GM12878 (cell line): ENCODE measurements around the gene MRGPRX4. TPM values are rescaled to one million over a fixed set of nuclear protein-coding genes. Genes with fewer than 3 reads are reported as not detected.

Experiments used
- ATAC-seq: fragments of 200-7000 bp; cut with Tn5 transposase; 3 replicates; pipeline ENCODE4 v1.9.1; 2020; ENCODE audit warnings: mild to moderate bottlenecking, moderate library complexity
- BruUV-seq: library from RNA; stranded (reverse); fragments of 400-500 nt; replicated peaks from 2 replicates; lab custom pipeline; 2021; lab: Mats Ljungman, UMichigan
- CTCF ChIA-PET: fragments of 300-600 bp; sonication (Branson Sonifier 250); formaldehyde crosslinking; extraction: SDS; loops from one replicate; lab custom pipeline; 2021; ENCODE audit warnings: inconsistent platforms; lab: Yijun Ruan, JAX
- POLR2A ChIA-PET: fragments of 350-600 bp; formaldehyde crosslinking; extraction: SDS; loops from one replicate; lab custom pipeline; 2021; ENCODE audit warnings: inconsistent platforms; lab: Charles Lee
- RAD21 ChIA-PET: fragments of 300-600 bp; sonication (Branson Sonifier 250); formaldehyde crosslinking; loops from one replicate; lab custom pipeline; 2023; ENCODE audit warnings: antibody characterized with exemption; ENCODE audit not compliant: unreplicated experiment; lab: Charles Lee
- SMC1A ChIA-PET: fragments of 300-600 bp; sonication (Branson Sonifier 250); formaldehyde crosslinking; loops from one replicate; lab custom pipeline; 2023; ENCODE audit not compliant: unreplicated experiment, uncharacterized antibody; lab: Charles Lee
- DNase-seq: peaks from one replicate; pipeline ENCODE4 v3.0.0-alpha.2; 2011; ENCODE audit warnings: low read depth, low spot score
- FAIRE-seq: peaks from 3 replicates; lab custom pipeline; 2011; peaks lifted over from hg19 to GRCh38; lab: Jason Lieb, UNC
- H2AFZ ChIP-seq: 2 replicates; pipeline ENCODE4 v1.6.0; 2011; ENCODE audit warnings: low read depth, low read length, control low read depth; ENCODE audit not compliant: control insufficient read depth
- H3K27ac ChIP-seq: 2 replicates; pipeline ENCODE4 v1.5.1; 2011; ENCODE audit warnings: control low read depth; ENCODE audit not compliant: control insufficient read depth, insufficient read depth
- H3K27me3 ChIP-seq, 2 experiments: replicated peaks in 1 of 2; 2 replicates each; pipeline versions ENCODE4 v1.6.0 to v1.6.1; 2011; ENCODE audit warnings: low read length in 1 of 2; ENCODE audit not compliant: control insufficient read depth in 2 of 2, insufficient read depth in 2 of 2
- H3K36me3 ChIP-seq, 2 experiments: 2 replicates each; pipeline ENCODE4 v1.5.1; 2011; ENCODE audit warnings: low read length in 1 of 2; ENCODE audit not compliant: control insufficient read depth in 2 of 2, insufficient read depth in 2 of 2
- H3K4me1 ChIP-seq: 2 replicates; pipeline ENCODE4 v1.6.1; 2011; ENCODE audit warnings: mild to moderate bottlenecking, low read length, moderate library complexity, mixed read lengths; ENCODE audit not compliant: control insufficient read depth, insufficient read depth
- H3K4me2 ChIP-seq: 2 replicates; pipeline ENCODE4 v1.6.0; 2011; ENCODE audit warnings: control low read depth; ENCODE audit not compliant: control insufficient read depth, insufficient read depth
- H3K4me3 ChIP-seq: fragments of 200-600 bp; sonication (generic); 2 replicates; pipeline ENCODE4 v1.5.1; 2016
- H3K79me2 ChIP-seq: 2 replicates; pipeline ENCODE4 v1.6.0; 2011; ENCODE audit warnings: low read length; ENCODE audit not compliant: control insufficient read depth, insufficient read depth
- H3K9ac ChIP-seq: 2 replicates; pipeline ENCODE4 v1.8.0; 2011; ENCODE audit warnings: low read length, control low read depth, mixed read lengths; ENCODE audit not compliant: control insufficient read depth, insufficient read depth
- H3K9me3 ChIP-seq: replicated peaks from 3 replicates; pipeline ENCODE4 v1.5.1; 2011; ENCODE audit warnings: mild to moderate bottlenecking, low read length; ENCODE audit not compliant: control insufficient read depth, insufficient read depth
- H4K20me1 ChIP-seq: 2 replicates; pipeline ENCODE4 v1.6.0; 2011; ENCODE audit not compliant: control insufficient read depth, insufficient read depth
- CBFB ChIP-seq: IDR thresholded peaks from 2 replicates; pipeline ENCODE4 v1.6.1; 2016; ENCODE audit warnings: antibody characterized with exemption, low read depth
- CREB1 ChIP-seq: IDR thresholded peaks from 2 replicates; pipeline ENCODE4 v1.6.1; 2012; ENCODE audit warnings: low read depth, mild to moderate bottlenecking, inconsistent platforms
- KAT2A ChIP-seq: conservative IDR thresholded peaks from 2 replicates; pipeline ENCODE4 v1.6.1; 2011; ENCODE audit warnings: low read depth, low read length; ENCODE audit not compliant: control insufficient read depth
- PRDM15 ChIP-seq: fragments of 450-650 bp; formaldehyde crosslinking; IDR thresholded peaks from 2 replicates; pipeline ENCODE4 v1.4.0; 2020; ENCODE audit warnings: mild to moderate bottlenecking, moderate library complexity
- SMARCA5 ChIP-seq: fragments of 450-650 bp; IDR thresholded peaks from 2 replicates; pipeline ENCODE4 v1.6.1; 2017; ENCODE audit warnings: mild to moderate bottlenecking
- SRF ChIP-seq, 2 experiments: IDR thresholded peaks; 2 replicates each; pipeline ENCODE4 v1.6.1; 2011; ENCODE audit warnings: low read depth in 2 of 2, low read length in 2 of 2, mild to moderate bottlenecking in 1 of 2, moderate library complexity in 1 of 2
- WRNIP1 ChIP-seq: IDR thresholded peaks from 2 replicates; pipeline ENCODE4 v1.6.1; 2011; ENCODE audit warnings: low read depth, low read length, improper control_type of control experiment, borderline replicate concordance
- YBX1 ChIP-seq: fragments of 450-650 bp; IDR thresholded peaks from 2 replicates; pipeline ENCODE4 v1.6.1; 2016; ENCODE audit warnings: antibody characterized with exemption
- ZBTB4 ChIP-seq: fragments of 450-650 bp; formaldehyde crosslinking; IDR thresholded peaks from 2 replicates; pipeline ENCODE4 v1.4.0; 2022; ENCODE audit warnings: mild to moderate bottlenecking, moderate library complexity
- ZSCAN29 ChIP-seq: fragments of 450-650 bp; IDR thresholded peaks from 2 replicates; pipeline ENCODE4 v1.6.1; 2017; ENCODE audit warnings: mild to moderate bottlenecking, moderate library complexity
- ZZZ3 ChIP-seq: IDR thresholded peaks from 2 replicates; pipeline ENCODE4 v1.6.1; 2011; ENCODE audit warnings: low read depth; ENCODE audit not compliant: control insufficient read depth, insufficient read length
- WGBS: methylation state at CpG from one replicate; pipeline ENCODE4 v1.1.6; 2016; ENCODE audit warnings: low lambda C conversion rate; ENCODE audit not compliant: insufficient replicate concordance, insufficient coverage; ENCODE audit errors: missing lambda C conversion rate; 5-methylcytosine and 5-hydroxymethylcytosine counted together
- in situ Hi-C: fragments of 300-500 bp; cut with MboI; formaldehyde crosslinking; loops from 9 replicates; pipeline ENCODE4 v1.14.3; 2018; ENCODE audit warnings: mixed read lengths
- intact Hi-C: fragments of 100-400 bp; cut with micrococcal nuclease; formaldehyde crosslinking; loops from one replicate; pipeline ENCODE4 v1.14.2; 2022; ENCODE audit not compliant: unreplicated experiment
- polyA plus RNA-seq, 11 experiments: library from polyadenylated mRNA; depleted of rRNA in 4 of 11; unstranded in 6 of 11; stranded (reverse) in 5 of 11; fragments of >200 nt; fragmentation: Nextera tagmentation in 4 of 11; fragmentation: Illumina TruSeq in 1 of 11; extraction: Ambion mirVana in 4 of 11; extraction: Trizol in 1 of 11; gene quantifications; 1 replicate in 1 of 11; 2 replicates in 10 of 11; pipeline versions ENCODE4 v1.2.1 to v1.2.3, GENCODE V29; 2011 to 2016; ENCODE audit warnings: inconsistent platforms in 2 of 11, missing spikeins in 2 of 11, low read depth in 1 of 11
- total RNA-seq, 4 experiments: library from RNA; depleted of rRNA in 3 of 4; stranded (reverse); fragments of >200 nt in 3 of 4; fragmentation: Illumina TruSeq in 1 of 4; extraction: Trizol in 1 of 4; gene quantifications; 2 replicates each; pipeline versions ENCODE4 v1.2.1 to v1.2.3, GENCODE V29; 2013 to 2021

Gene MRGPRX4
- total and polyA plus RNA-seq, 10 of the 15 experiments (the other 5 are each of a cell fraction or from before 2014, with no cell fraction given), result not detected

- FAIRE-seq (no peak), DNase-seq (no peak), ATAC-seq (no peak)
- Histone ChIP-seq H3K4me2 (no peak overlapping the region), H3K4me1 (no peaks in the 10 kb centered on the region), H4K20me1 (no peaks in the 10 kb centered on the region), H3K79me2 (no peaks in the 10 kb centered on the region), H3K4me3 (no peak overlapping the region), H3K36me3 (no peaks in the 10 kb centered on the region), H3K9ac (no peak overlapping the region), H2AFZ (no peak overlapping the region), H3K27ac (no peak overlapping the region), H3K27me3 (no peaks in the 10 kb centered on the region), H3K9me3 (no peaks in the 10 kb centered on the region; the same call in 2 of the 3 replicates)
- 40% methylated on average over 5 of the region's 5 CpGs for WGBS
- TF ChIP-seq CBFB (no peak), WRNIP1 (no peak), YBX1 (no peak), SRF (IDR thresholded peaks at IDR 0.05; ENCODE audit: low read depth in 2 of 2, low read length in 2 of 2) (no peak), KAT2A (no peak), ZBTB4 (CRISPR knock-in tag) (no peak), ZSCAN29 (no peak), CREB1 (no peak), PRDM15 (CRISPR knock-in tag) (no peak), ZZZ3 (no peak), SMARCA5 (no peak)
- POLR2A ChIA-PET, result no interaction called here
- RAD21 ChIA-PET, result no interaction called here
- intact Hi-C loops, result no loop called here
- SMC1A ChIA-PET, result no interaction called here
- in situ Hi-C loops, result no loop called here
- CTCF ChIA-PET, result no interaction called here
- BruUV-seq, result no TSS peak
Observed at GRCh38 chr11:18221274-18221876, 48.7 kb downstream of the MRGPRX4 start.
